ENCODE results near the gene ZSCAN12. TPM values are rescaled to one million over a fixed set of nuclear protein-coding genes. Genes with fewer than 3 reads are reported as not detected.

ZSCAN12 gene
- polyA plus RNA-seq, 3 donors = 14.2 to 14.8 (median 14.6) TPM

GRCh38 chr6:28336284-28337120, 63.0 kb downstream of the ZSCAN12 start:
- peak in 9 of 11 donors; percentile 54 to 84 (median 77) for DNase-seq (ENCODE audit: extremely low read depth in 1 of 11, low read depth in 9 of 11, low spot score in 4 of 11)

- peak; percentile 95 to 99 (median 98) for DNase-seq (ENCODE audit: extremely low read depth in 1 of 11, low read depth in 9 of 11, low spot score in 4 of 11)
Measured at GRCh38 chr6:28335564-28336283, 63.8 kb downstream of the ZSCAN12 start, which contains the start of gene ZSCAN31. TSS of gene ZSCAN31 (minus strand) at chr6:28336148. CDS start at chr6:28329683, 6,465 bp downstream.

- DNase-seq (ENCODE audit: extremely low read depth in 1 of 11, low read depth in 9 of 11, low spot score in 4 of 11) = peak in 1 of 11 donors; percentile 44
Measured at GRCh38 chr6:28335040-28335563, 64.4 kb downstream of the ZSCAN12 start.

- DNase-seq (ENCODE audit: extremely low read depth in 1 of 11, low read depth in 9 of 11, low spot score in 4 of 11) = peak in 4 of 11 donors; percentile 18 to 49 (median 32)
Measured at GRCh38 chr6:28334286-28335039, 65.1 kb downstream of the ZSCAN12 start.

GRCh38 chr6:28333599-28334018, 65.9 kb downstream of the ZSCAN12 start:
- DNase-seq (ENCODE audit: extremely low read depth in 1 of 11, low read depth in 9 of 11, low spot score in 4 of 11) = no peak

GRCh38 chr6:28333047-28333446, 66.5 kb downstream of the ZSCAN12 start:
- no peak for DNase-seq (ENCODE audit: extremely low read depth in 1 of 11, low read depth in 9 of 11, low spot score in 4 of 11)

GRCh38 chr6:28330041-28330440, 69.5 kb downstream of the ZSCAN12 start:
- no peak for DNase-seq (ENCODE audit: extremely low read depth in 1 of 11, low read depth in 9 of 11, low spot score in 4 of 11)

Other genes with a start within 250 kb of the ZSCAN12 start
- gene ZSCAN9, start 174.5 kb downstream of the ZSCAN12 start, polyA plus RNA-seq (ENCODE audit: insufficient read length in 3 of 3) = 10 to 100 TPM; 28.8 to 38.9 (median 31.8) TPM
- 10 to 100 TPM; 11.0 to 11.7 (median 11.0) TPM for gene ZKSCAN4, start 147.5 kb downstream of the ZSCAN12 start, polyA plus RNA-seq (ENCODE audit: insufficient read length in 3 of 3)
- 1 to 10 TPM; 2.5 to 3.2 (median 2.5) TPM for gene NKAPL, start 140.4 kb downstream of the ZSCAN12 start, polyA plus RNA-seq (ENCODE audit: insufficient read length in 3 of 3)
- 10 to 100 TPM; 34.6 to 41.0 (median 35.4) TPM for gene ZSCAN26, start 132.6 kb downstream of the ZSCAN12 start, polyA plus RNA-seq (ENCODE audit: insufficient read length in 3 of 3)
- 10 to 100 TPM; 10.2 to 11.2 (median 11.1) TPM for gene PGBD1, start 118.2 kb downstream of the ZSCAN12 start, polyA plus RNA-seq (ENCODE audit: insufficient read length in 3 of 3)
- 1 to 10 TPM; 8.7 to 9.9 (median 9.5) TPM for gene ZSCAN31, start 63.6 kb downstream of the ZSCAN12 start, polyA plus RNA-seq (ENCODE audit: insufficient read length in 3 of 3)
- 10 to 100 TPM; 10.4 to 13.5 (median 10.6) TPM for gene ZKSCAN3, start 49.8 kb downstream of the ZSCAN12 start, polyA plus RNA-seq (ENCODE audit: insufficient read length in 3 of 3)
- 10 to 100 TPM; 13.6 to 17.2 (median 15.5) TPM for gene ZSCAN23, start 43.7 kb upstream of the ZSCAN12 start, polyA plus RNA-seq (ENCODE audit: insufficient read length in 3 of 3)
- gene GPX6, start 116.0 kb upstream of the ZSCAN12 start, polyA plus RNA-seq (ENCODE audit: insufficient read length in 3 of 3) = not detected
- gene GPX5, start 126.1 kb upstream of the ZSCAN12 start, polyA plus RNA-seq (ENCODE audit: insufficient read length in 3 of 3) = not detected

Data from renal cortex interstitium (tissue), 11 donors.